Measurements from ENCODE around the gene SUCLG2.

SUCLG2 gene

GRCh38 chr3:67474311-67474710, 180.1 kb downstream of the SUCLG2 start:
- Histone ChIP-seq H3K36me3 (ENCODE audit: control insufficient read depth, insufficient read depth, low read length) (no peaks in the 10 kb centered on the region), H3K27me3 (ENCODE audit: control insufficient read depth, insufficient read depth, low read length) (no peaks in the 10 kb centered on the region), H3K4me3 (ENCODE audit: low read length) (no peak overlapping the region), H3K27ac (ENCODE audit: low read depth, low read length) (no peak overlapping the region), H3K4me1 (ENCODE audit: control insufficient read depth, insufficient read depth, low read length) (no peaks in the 10 kb centered on the region), H3K9ac (ENCODE audit: low read length) (no peak overlapping the region)

- Histone ChIP-seq H3K4me3 (ENCODE audit: low read length) (no peak overlapping the region), H3K9ac (ENCODE audit: low read length) (no peak overlapping the region), H3K27me3 (ENCODE audit: control insufficient read depth, insufficient read depth, low read length) (no peaks in the 10 kb centered on the region), H3K27ac (ENCODE audit: low read depth, low read length) (no peak overlapping the region), H3K4me1 (ENCODE audit: control insufficient read depth, insufficient read depth, low read length) (no peaks in the 10 kb centered on the region), H3K36me3 (ENCODE audit: control insufficient read depth, insufficient read depth, low read length) (no peaks in the 10 kb centered on the region)
These were observed 181.7 kb downstream of the SUCLG2 start for GRCh38 chr3:67472674-67473201.

GRCh38 chr3:67470207-67470606, 184.2 kb downstream of the SUCLG2 start:
- Histone ChIP-seq H3K4me3 (ENCODE audit: low read length) (no peak overlapping the region), H3K27ac (ENCODE audit: low read depth, low read length) (no peak overlapping the region), H3K9ac (ENCODE audit: low read length) (no peak overlapping the region), H3K27me3 (ENCODE audit: control insufficient read depth, insufficient read depth, low read length) (no peaks in the 10 kb centered on the region), H3K36me3 (ENCODE audit: control insufficient read depth, insufficient read depth, low read length) (no peaks in the 10 kb centered on the region), H3K4me1 (ENCODE audit: control insufficient read depth, insufficient read depth, low read length) (no peaks in the 10 kb centered on the region)

- Histone ChIP-seq H3K4me1 (ENCODE audit: control insufficient read depth, insufficient read depth, low read length) (no peaks in the 10 kb centered on the region), H3K27me3 (ENCODE audit: control insufficient read depth, insufficient read depth, low read length) (no peaks in the 10 kb centered on the region), H3K4me3 (ENCODE audit: low read length) (no peak overlapping the region), H3K27ac (ENCODE audit: low read depth, low read length) (no peak overlapping the region), H3K36me3 (ENCODE audit: control insufficient read depth, insufficient read depth, low read length) (no peaks in the 10 kb centered on the region), H3K9ac (ENCODE audit: low read length) (no peak overlapping the region)
These were observed 185.9 kb downstream of the SUCLG2 start for GRCh38 chr3:67468511-67468910.

GRCh38 chr3:67463656-67464055, 190.8 kb downstream of the SUCLG2 start:
- no peaks in the 10 kb centered on the region for H3K27me3 ChIP-seq (ENCODE audit: control insufficient read depth, insufficient read depth, low read length)
- no peak overlapping the region for H3K9ac ChIP-seq (ENCODE audit: low read length)
- no peaks in the 10 kb centered on the region for H3K4me1 ChIP-seq (ENCODE audit: control insufficient read depth, insufficient read depth, low read length)
- H3K27ac ChIP-seq (ENCODE audit: low read depth, low read length): no peak overlapping the region
- no peak overlapping the region for H3K4me3 ChIP-seq (ENCODE audit: low read length)
- H3K36me3 ChIP-seq (ENCODE audit: control insufficient read depth, insufficient read depth, low read length): no peaks in the 10 kb centered on the region

GRCh38 chr3:67462187-67462586, 192.2 kb downstream of the SUCLG2 start:
- no peak overlapping the region for H3K27ac ChIP-seq (ENCODE audit: low read depth, low read length)
- no peaks in the 10 kb centered on the region for H3K27me3 ChIP-seq (ENCODE audit: control insufficient read depth, insufficient read depth, low read length)
- no peak overlapping the region for H3K9ac ChIP-seq (ENCODE audit: low read length)
- no peaks in the 10 kb centered on the region for H3K36me3 ChIP-seq (ENCODE audit: control insufficient read depth, insufficient read depth, low read length)
- no peaks in the 10 kb centered on the region for H3K4me1 ChIP-seq (ENCODE audit: control insufficient read depth, insufficient read depth, low read length)
- no peak overlapping the region for H3K4me3 ChIP-seq (ENCODE audit: low read length)

- Histone ChIP-seq H3K27ac (ENCODE audit: low read depth, low read length) (no peak overlapping the region), H3K27me3 (ENCODE audit: control insufficient read depth, insufficient read depth, low read length) (no peaks in the 10 kb centered on the region), H3K4me1 (ENCODE audit: control insufficient read depth, insufficient read depth, low read length) (no peaks in the 10 kb centered on the region), H3K9ac (ENCODE audit: low read length) (no peak overlapping the region), H3K4me3 (ENCODE audit: low read length) (no peak overlapping the region), H3K36me3 (ENCODE audit: control insufficient read depth, insufficient read depth, low read length) (no peaks in the 10 kb centered on the region)
These were observed 192.7 kb downstream of the SUCLG2 start for GRCh38 chr3:67461667-67462142.

- H3K9ac ChIP-seq (ENCODE audit: low read length): no peak overlapping the region
- H3K27ac ChIP-seq (ENCODE audit: low read depth, low read length): no peak overlapping the region
- H3K36me3 ChIP-seq (ENCODE audit: control insufficient read depth, insufficient read depth, low read length): no peaks in the 10 kb centered on the region
- no peaks in the 10 kb centered on the region for H3K27me3 ChIP-seq (ENCODE audit: control insufficient read depth, insufficient read depth, low read length)
- no peaks in the 10 kb centered on the region for H3K4me1 ChIP-seq (ENCODE audit: control insufficient read depth, insufficient read depth, low read length)
- no peak overlapping the region for H3K4me3 ChIP-seq (ENCODE audit: low read length)
These were observed 193.4 kb downstream of the SUCLG2 start for GRCh38 chr3:67460841-67461510.

- H3K4me3 ChIP-seq (ENCODE audit: low read length): no peak overlapping the region
- no peak overlapping the region for H3K9ac ChIP-seq (ENCODE audit: low read length)
- H3K4me1 ChIP-seq (ENCODE audit: control insufficient read depth, insufficient read depth, low read length): no peaks in the 10 kb centered on the region
- H3K27ac ChIP-seq (ENCODE audit: low read depth, low read length): no peak overlapping the region
- H3K36me3 ChIP-seq (ENCODE audit: control insufficient read depth, insufficient read depth, low read length): no peaks in the 10 kb centered on the region
- no peaks in the 10 kb centered on the region for H3K27me3 ChIP-seq (ENCODE audit: control insufficient read depth, insufficient read depth, low read length)
These were observed 194.6 kb downstream of the SUCLG2 start for GRCh38 chr3:67459796-67460195.

GRCh38 chr3:67458896-67459530, 195.4 kb downstream of the SUCLG2 start:
- no peaks in the 10 kb centered on the region for H3K27me3 ChIP-seq (ENCODE audit: control insufficient read depth, insufficient read depth, low read length)
- no peaks in the 10 kb centered on the region for H3K4me1 ChIP-seq (ENCODE audit: control insufficient read depth, insufficient read depth, low read length)
- H3K9ac ChIP-seq (ENCODE audit: low read length): no peak overlapping the region
- H3K4me3 ChIP-seq (ENCODE audit: low read length): no peak overlapping the region
- H3K36me3 ChIP-seq (ENCODE audit: control insufficient read depth, insufficient read depth, low read length): no peaks in the 10 kb centered on the region
- H3K27ac ChIP-seq (ENCODE audit: low read depth, low read length): no peak overlapping the region

- Histone ChIP-seq H3K27me3 (ENCODE audit: control insufficient read depth, insufficient read depth, low read length) (no peaks in the 10 kb centered on the region), H3K4me3 (ENCODE audit: low read length) (no peak overlapping the region), H3K36me3 (ENCODE audit: control insufficient read depth, insufficient read depth, low read length) (no peaks in the 10 kb centered on the region), H3K4me1 (ENCODE audit: control insufficient read depth, insufficient read depth, low read length) (no peaks in the 10 kb centered on the region), H3K27ac (ENCODE audit: low read depth, low read length) (no peak overlapping the region), H3K9ac (ENCODE audit: low read length) (no peak overlapping the region)
These were observed 196.0 kb downstream of the SUCLG2 start for GRCh38 chr3:67458408-67458807.

- H3K4me1 ChIP-seq (ENCODE audit: control insufficient read depth, insufficient read depth, low read length): no peaks in the 10 kb centered on the region
- no peaks in the 10 kb centered on the region for H3K36me3 ChIP-seq (ENCODE audit: control insufficient read depth, insufficient read depth, low read length)
- H3K27me3 ChIP-seq (ENCODE audit: control insufficient read depth, insufficient read depth, low read length): no peaks in the 10 kb centered on the region
- H3K27ac ChIP-seq (ENCODE audit: low read depth, low read length): no peak overlapping the region
- H3K9ac ChIP-seq (ENCODE audit: low read length): no peak overlapping the region
- no peak overlapping the region for H3K4me3 ChIP-seq (ENCODE audit: low read length)
These were observed 200.8 kb downstream of the SUCLG2 start for GRCh38 chr3:67453628-67454027.

- H3K27ac ChIP-seq (ENCODE audit: low read depth, low read length): no peak overlapping the region
- H3K36me3 ChIP-seq (ENCODE audit: control insufficient read depth, insufficient read depth, low read length): no peaks in the 10 kb centered on the region
- no peak overlapping the region for H3K9ac ChIP-seq (ENCODE audit: low read length)
- H3K4me3 ChIP-seq (ENCODE audit: low read length): no peak overlapping the region
- H3K27me3 ChIP-seq (ENCODE audit: control insufficient read depth, insufficient read depth, low read length): no peaks in the 10 kb centered on the region
- no peaks in the 10 kb centered on the region for H3K4me1 ChIP-seq (ENCODE audit: control insufficient read depth, insufficient read depth, low read length)
These were observed 204.3 kb downstream of the SUCLG2 start for GRCh38 chr3:67450153-67450552.

All from rectal smooth muscle tissue (tissue), 1 donor.